Activated gamma-delta T cell (primary cell): Measurements from ENCODE around the gene RAB36.
"Not testable (repeated sequence)": the region's sequence is repeated elsewhere in the genome, so short reads cannot be mapped to it uniquely, and the experiment has no call there.

Source experiments
- DNase-seq: peaks from one replicate; lab custom pipeline; 2025; lab: John Stamatoyannopoulos, UW

RAB36 gene

GRCh38 chr22:23121000-23121421 lies 24.3 kb upstream of the RAB36 start:
- no peak for DNase-seq

- DNase-seq, result no peak
These were observed 23.9 kb upstream of the RAB36 start for GRCh38 chr22:23121424-23121823.

GRCh38 chr22:23122216-23122957 lies 22.9 kb upstream of the RAB36 start:
- no peak for DNase-seq

- no peak for DNase-seq
These were observed 22.1 kb upstream of the RAB36 start for GRCh38 chr22:23122992-23123803.

- DNase-seq, result no peak
These were observed 21.4 kb upstream of the RAB36 start for GRCh38 chr22:23123804-23124254.

GRCh38 chr22:23124611-23125511 lies 20.4 kb upstream of the RAB36 start:
- DNase-seq, result no peak

- no peak for DNase-seq
These were observed 19.7 kb upstream of the RAB36 start for GRCh38 chr22:23125512-23126103.

GRCh38 chr22:23126165-23127054 lies 18.9 kb upstream of the RAB36 start:
- no peak for DNase-seq

- no peak for DNase-seq
These were observed 18.1 kb upstream of the RAB36 start for GRCh38 chr22:23127055-23127756.

GRCh38 chr22:23127788-23128187 lies 17.5 kb upstream of the RAB36 start:
- DNase-seq, result no peak

GRCh38 chr22:23128269-23129108 lies 16.8 kb upstream of the RAB36 start:
- DNase-seq, result no peak

- no peak for DNase-seq
These were observed 16.1 kb upstream of the RAB36 start for GRCh38 chr22:23129149-23129548.

GRCh38 chr22:23130697-23131096 lies 14.6 kb upstream of the RAB36 start:
- DNase-seq, result no peak

GRCh38 chr22:23131931-23132330 lies 13.3 kb upstream of the RAB36 start:
- DNase-seq, result no peak

GRCh38 chr22:23132376-23133091 lies 12.7 kb upstream of the RAB36 start:
- no peak for DNase-seq

GRCh38 chr22:23133922-23134321 lies 11.4 kb upstream of the RAB36 start:
- no peak for DNase-seq

- DNase-seq, result not testable (repeated sequence)
These were observed 8.3 kb upstream of the RAB36 start for GRCh38 chr22:23136991-23137390.

- DNase-seq, result no peak
These were observed 7.8 kb upstream of the RAB36 start for GRCh38 chr22:23137468-23137867.
